HG02970 (cell line): Measurements from ENCODE around the gene IFNAR2.

Source experiments
- ATAC-seq: cut with Tn5 transposase; IDR thresholded peaks from one replicate; pipeline ENCODE4 v1.9.1; 2021; ENCODE audit warnings: mild to moderate bottlenecking, moderate library complexity, moderate number of reproducible peaks; ENCODE audit not compliant: unreplicated experiment, low FRiP score

The IFNAR2 gene

DNA sequence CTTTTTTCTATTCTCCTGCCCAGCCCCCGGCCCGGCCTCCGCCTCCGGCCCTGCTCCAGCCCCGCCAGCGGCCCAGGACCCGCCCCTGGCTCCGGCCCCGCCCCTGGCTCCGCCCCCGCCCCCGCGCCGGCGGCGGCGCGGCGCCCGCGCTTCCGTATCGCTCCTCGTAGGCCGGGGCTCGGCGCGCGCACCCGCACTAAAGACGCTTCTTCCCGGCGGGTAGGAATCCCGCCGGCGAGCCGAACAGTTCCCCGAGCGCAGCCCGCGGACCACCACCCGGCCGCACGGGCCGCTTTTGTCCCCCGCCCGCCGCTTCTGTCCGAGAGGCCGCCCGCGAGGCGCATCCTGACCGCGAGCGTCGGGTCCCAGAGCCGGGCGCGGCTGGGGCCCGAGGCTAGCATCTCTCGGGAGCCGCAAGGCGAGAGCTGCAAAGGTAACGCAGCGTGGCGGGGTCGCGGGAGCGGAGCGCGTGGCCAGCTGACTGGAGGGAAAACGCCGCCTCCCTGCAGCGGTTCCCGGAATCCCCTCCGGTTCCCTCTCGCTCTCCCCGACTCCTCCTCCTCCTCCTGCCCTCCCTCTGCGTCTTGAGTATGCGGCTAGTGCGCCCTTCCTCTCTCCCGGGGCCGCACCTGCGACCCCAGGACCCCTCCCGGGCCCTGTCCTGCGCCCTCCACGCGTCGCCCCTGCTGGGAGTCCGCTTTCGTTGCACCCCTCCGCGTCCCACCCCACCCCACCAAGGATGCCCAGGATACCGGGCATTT lies at the start of gene IFNAR2:
Gene IFNAR2, plus strand, starts transcription at position 155 of the 761 bp plus-strand sequence. CDS start 11,985 bp downstream, outside the sequence.
- ATAC-seq, result peak; percentile 63

DNA sequence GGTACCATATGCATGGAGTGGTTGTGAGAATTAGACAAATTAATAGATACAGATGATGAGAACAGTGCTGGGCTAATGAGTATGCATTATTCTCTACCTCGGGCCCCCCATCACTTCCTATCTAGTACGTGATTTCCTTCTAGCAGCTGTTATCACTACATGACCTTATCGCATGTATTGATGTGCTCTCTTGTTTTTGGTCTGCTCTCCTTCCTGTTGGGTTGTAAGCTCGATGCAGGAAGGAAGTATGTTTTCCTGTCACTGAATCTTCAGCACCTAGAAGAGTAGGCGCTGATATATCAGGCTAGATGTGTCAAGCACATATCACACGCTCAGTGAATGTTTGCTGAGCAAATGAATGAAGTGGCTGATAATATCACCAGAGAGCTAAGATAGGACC lies 43.9 kb upstream of the IFNAR2 start:
- ATAC-seq, result no peak

DNA sequence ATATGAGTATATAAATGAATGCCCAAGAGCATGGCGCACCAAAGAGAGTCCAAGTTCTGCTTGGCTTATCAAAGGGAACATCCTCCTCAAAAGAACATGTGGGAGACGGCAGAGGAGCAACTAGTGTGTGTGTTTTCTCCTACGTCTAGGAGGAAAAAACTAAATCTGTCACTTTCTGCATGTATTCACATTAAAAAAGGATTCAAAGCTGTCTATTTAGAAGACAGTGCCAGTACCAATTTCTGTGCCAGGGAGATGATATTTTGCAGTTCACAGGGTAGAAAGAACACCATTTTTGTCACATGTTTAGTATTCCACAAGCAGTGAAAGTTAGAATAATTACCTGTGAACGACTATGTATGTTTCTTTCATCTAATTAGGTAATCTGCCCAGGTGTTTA lies 42.5 kb upstream of the IFNAR2 start:
- no peak for ATAC-seq

DNA sequence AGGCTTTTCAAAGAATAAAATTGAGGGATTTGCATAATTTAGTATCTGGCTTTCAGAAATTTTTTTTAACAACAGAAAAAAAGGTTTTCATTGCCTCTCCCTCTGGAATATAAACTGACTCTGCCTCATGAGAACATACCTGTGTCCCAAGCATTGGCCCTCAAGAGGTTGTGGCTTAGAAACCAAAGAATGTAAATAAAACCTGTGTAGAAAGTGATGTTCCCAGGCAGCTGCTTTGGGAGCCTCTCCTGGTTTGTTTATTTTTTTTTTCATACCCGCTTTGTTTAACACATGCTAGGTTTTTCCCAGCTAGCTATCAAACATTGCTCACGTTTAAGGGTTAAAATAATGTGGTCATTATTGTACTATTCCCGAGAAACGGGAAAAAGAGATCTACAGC lies 40.5 kb upstream of the IFNAR2 start:
- ATAC-seq, result no peak

DNA sequence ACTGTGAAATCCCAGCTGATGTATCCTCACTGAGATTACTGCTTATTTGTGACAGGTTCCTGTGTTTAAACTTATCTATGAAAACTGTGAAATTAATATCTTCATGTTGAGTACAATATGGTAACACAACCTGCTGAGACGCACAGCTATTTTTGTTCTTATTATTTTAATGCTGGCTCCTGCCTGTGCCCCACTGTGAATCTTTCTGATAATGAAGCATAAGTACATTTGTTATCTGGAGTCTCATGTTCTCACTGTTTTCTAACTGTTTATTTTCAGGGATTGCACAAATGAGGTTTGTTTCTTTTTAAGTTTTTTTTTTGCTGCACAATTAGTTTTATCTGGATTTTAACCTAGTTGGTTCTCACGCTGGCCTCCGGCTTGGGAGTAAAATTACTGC lies 39.9 kb upstream of the IFNAR2 start:
- ATAC-seq, result no peak

DNA sequence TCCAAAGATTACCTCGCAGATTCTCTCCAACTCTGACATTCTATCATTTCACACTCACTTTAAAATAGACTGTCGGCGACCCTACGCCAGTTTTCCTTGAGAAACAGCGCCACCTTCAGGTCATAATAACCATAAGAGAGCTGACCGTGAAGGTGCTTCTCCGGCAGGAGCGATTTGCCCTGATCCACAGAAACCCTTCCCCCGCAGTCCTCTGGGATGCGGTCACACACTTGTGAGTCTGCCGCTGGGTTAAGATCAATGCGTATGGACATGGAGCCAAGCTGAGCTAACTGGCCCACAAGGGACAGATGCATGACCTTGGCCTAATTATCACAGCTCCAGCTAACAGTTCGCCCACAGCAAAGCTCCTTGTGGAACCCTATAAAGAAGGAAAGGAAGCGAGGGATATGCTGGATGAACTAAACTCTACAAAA lies 32.8 kb upstream of the IFNAR2 start:
- no peak for ATAC-seq

DNA sequence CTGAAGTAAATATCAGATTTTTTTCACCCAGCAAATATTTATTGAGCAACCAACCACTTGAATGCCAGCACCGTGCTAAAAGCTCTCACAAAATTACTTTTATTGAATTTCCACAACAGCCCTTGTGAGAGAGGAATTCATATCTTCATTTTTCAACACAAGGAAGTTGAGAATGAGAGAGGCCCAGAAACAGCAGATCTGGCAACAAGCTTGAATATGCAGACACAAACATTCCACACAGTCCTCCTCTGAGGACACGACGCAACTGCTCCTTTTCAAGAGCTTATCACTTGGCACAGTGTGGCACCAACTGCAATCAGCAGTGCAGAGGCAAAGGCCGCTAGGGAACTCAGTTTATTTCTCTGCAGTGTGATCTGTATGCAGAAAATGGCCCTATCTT lies 32.2 kb upstream of the IFNAR2 start:
- no peak for ATAC-seq

DNA sequence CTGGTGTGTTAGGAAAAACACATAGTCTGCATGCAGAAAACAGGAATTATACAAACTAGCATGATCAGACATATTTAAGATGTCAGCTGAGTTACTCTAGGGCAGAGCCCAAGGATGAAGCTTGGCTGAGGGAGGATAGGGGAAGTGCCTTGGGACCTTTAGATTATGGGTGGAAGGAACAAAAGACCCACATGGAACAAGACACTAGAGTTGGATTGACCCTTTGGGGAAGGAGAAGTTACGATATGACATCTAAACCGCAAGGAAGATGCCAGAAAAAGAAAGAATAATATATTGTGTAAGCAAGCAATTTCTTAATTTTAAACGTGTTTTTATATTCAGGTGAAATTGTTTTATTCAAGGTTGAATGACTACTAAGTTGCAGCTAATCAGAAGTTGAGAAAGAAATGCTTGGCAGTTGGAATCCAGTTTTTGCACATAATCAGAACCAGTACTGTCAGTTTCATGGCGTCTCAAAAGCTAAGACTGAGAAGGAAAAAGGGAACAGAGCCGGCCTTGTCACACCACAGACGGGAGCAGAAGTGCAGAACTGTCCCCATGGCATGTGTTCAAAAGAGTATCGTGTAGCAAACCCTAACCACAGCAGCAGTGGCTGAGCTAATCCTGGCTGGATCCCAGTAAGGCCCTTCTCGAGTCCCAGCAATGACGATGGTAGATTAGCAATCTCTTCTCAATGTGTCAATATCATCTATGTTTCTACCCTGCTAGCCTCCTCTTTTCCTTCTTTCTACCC lies 31.2 kb upstream of the IFNAR2 start:
- no peak for ATAC-seq

DNA sequence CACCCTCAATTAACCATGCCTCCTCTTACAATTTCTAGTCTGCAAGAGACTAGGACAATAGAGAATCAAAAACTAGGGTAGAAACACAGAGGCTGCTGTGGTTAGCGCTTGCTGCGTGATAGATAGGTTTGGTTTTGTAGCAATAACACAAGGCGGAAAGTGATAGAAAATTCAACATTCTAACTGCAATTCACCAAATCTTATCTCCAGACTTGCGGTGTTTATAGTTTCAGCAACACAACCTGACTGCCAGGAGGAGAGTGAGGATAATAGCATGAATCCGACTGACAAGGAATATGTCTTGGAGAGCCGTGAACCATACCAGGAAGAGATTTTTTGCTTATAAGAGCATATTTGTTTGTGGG lies 30.7 kb upstream of the IFNAR2 start:
- ATAC-seq, result no peak

DNA sequence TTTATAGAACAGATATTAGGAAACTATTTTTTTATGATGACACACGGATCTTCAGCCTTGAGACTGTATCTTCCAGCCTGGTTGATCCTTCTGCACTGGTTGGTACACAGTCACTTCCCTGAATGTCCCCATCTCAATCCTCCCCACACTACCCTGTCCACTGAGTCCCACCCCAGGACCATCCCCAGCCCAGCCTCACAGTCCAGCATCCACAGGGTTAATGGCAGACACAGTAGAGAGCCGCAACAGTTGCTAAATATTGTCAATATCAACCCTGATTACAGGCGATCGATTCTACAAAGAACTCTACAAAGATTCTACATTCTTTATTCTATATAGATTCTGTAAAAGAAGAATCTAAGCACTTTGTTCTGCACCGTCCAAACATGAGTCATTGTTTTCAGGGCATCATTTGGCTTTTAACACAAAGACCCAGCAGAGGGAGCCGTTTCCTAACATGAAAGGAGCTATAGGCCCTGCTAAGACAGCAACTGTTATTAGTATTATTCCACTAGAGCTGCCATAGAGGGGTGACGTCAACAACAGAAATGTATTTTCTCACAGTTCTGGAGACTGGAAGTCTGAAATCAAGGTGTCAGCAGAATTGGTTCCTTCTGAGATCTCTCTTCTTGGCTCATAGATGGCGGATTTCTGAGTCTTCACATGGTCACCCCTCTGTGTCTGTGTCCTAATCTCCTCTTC lies 30.1 kb upstream of the IFNAR2 start:
- peak; percentile 45 for ATAC-seq

DNA sequence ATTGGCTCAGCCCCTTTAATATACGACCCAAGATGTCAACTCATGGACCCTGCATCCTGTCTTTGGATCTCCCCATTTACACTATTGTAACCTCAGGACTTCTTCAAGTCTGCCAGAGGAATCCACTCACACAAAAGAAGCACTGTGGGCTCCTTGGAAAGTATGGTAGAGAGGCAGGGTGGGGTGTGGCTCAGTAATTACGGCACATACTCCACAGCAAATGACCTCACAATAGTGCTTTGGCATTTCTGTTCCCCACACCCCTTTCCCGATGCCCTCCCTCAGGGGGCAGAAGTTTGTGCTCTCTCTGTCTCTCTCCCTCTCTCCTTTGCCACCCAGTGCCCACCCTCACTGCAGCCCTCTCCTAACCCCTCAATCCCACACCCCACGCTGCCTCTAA lies 27.8 kb upstream of the IFNAR2 start:
- no peak for ATAC-seq

DNA sequence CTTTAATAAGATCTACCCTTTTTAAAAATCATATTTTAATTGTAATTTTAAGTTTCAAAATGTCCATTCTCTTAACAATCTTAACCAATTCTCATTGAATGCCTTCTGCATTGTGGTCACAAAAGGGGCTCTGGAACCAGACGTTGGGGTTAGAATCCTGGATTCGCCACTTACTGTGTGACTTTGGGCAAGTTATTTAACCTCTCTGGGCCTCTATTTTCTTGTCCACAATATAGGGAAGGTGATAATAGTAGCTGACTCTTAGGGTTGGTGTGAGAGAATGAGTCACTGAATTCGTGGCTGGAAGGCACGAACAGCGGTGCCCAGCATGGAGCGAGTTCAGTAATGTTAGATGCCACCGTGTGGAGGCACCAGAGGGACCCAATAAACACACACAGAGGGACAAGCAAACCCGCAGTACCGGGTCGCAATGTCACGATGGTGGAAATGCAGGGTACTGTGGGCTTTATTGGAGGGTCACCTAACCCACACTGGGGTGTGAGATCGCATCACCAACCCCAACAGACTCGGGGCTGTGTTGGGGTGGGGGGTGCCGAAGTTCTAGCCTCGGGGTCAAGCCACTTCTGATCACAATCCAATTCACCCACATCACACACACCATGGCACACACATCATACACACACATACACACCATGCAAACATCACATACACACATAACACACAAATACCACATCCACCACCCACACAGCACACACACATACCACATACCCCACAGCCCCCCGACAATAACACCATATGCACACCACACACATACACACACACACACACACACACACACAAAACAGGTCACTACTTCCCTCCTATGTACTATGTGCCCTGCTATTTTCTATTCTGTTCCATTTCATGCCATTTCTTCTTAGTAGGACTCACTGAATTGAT lies 27.0 kb upstream of the IFNAR2 start:
- no peak for ATAC-seq

DNA sequence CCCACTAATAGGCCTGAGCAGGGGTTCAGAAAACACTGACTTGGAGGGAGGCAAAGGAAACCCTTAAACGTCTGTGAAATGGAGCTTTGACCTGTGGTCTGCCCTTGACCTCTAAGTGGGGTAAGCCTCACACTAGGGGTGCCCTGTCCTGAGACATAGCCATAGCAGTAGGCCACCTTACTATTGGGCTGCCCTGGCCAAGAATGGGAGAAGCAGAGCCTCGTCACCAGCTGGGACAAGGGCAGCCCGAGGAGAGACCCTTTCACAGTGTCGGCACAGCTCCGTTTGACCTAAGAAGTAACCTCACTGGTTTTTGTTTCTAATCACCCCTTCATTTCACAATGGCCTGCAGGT lies 26.4 kb upstream of the IFNAR2 start:
- ATAC-seq, result no peak

DNA sequence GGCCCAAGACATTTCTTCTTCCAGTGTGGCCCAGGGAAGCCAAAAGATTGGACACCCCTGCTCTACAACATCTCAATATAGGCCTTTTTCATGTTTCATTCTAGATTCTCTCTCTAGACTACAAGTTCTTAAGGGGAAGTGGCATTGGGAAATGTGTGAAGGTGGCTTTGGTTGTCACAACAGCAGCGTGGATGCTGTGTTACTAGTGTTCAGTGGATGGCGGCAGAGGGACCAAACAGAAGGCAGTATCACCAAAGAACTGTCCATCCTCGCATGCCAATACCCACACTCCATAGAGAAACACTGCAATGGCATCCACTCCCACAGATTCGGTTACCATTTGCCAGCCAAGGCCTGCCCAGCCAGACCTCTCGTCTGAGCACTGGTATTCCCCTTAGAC lies 24.3 kb upstream of the IFNAR2 start:
- ATAC-seq, result no peak

DNA sequence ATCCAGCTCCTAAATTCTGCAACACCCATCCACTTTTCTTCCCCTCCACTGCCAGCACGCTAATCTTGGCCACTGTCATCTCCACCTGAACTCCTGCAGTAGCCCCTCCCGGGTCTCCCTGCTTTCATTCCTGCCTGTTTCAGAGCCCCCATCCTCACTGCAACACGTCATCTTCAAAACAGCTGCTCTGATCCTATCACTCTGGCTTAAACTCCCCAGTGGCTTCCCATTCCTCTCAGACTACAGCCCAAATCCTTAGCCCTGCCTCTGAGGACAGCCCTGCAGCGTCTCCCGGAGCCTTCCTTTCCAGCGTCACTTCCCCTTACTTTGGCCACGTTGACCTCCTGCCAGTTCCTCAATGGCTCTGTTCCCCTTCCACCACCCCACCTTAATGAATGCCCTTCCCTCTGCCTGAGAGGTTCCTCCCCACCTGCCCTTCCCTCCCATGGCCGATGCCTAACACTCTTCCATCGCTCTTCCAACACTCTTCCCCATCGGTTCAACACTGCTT lies 22.9 kb upstream of the IFNAR2 start:
- no peak for ATAC-seq

DNA sequence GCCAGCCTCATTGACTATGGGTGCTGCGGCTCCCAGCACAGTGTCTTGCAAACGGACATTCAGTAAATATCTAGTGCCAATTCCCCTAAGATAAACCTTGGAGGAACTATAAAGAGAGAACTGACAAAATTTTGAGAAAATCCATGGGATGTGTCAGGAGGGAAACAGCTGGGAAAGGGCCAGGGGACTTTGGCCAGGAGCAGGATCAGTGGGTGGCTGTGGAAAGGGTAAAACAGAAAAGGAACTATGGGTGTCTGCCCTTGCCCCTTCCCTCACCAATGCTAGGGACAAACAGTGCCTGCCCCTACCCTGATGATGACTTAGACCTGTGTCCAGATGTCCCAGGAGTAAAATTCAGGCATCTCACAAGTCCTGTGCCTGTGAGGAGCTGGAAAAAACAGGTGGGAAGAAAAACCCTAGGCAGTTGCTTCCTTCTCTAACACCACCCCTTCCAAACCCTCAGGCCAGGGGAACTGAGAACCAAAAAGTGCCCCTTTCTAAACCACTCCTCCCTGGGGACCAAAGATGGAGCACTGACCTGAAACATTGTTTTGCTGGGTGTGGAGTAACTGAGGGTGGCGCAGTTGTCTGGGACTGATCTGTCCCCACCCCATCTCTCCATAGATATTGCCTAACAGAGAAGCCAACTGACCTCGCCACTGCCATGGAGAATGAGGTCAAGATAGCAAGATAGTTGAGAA lies 22.1 kb upstream of the IFNAR2 start:
- ATAC-seq, result no peak

DNA sequence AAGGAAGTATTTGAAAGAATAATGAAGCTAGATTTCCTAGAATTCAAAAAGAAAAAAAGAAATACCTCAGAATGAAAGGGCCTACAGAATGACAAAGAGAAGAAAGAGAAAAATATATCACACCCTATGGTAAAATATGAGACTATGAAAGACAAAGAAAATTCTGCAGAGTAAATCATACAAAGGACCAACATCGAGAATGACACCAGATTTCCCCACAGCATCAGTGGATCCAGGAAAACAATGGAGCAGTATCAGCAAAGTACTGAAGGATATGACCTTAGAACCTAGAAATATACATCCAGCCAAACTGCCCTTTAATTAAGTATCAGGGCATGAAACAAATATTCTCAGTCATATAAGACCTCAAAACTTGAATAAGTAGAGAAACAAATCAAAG lies 21.2 kb upstream of the IFNAR2 start:
- ATAC-seq, result no peak

DNA sequence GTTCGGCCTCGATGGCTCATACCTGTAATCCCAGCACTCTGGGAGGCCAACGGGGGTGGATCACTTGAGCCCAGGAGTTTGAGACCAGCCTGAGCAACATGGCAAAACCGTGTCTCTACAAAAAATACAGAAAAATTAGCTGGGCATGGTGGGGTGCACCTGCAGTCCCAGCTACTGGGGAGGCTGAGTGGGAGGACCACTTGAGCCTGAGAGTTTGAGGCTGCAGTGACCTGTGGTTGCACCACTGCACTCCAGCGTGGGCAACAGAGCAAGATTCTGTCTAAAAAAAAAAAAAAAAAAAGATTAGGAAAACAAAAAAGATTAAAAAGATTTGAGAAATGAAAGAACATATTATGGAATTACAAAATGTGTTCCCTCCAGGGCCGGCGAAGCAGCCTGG lies 18.4 kb upstream of the IFNAR2 start:
- no peak for ATAC-seq

DNA sequence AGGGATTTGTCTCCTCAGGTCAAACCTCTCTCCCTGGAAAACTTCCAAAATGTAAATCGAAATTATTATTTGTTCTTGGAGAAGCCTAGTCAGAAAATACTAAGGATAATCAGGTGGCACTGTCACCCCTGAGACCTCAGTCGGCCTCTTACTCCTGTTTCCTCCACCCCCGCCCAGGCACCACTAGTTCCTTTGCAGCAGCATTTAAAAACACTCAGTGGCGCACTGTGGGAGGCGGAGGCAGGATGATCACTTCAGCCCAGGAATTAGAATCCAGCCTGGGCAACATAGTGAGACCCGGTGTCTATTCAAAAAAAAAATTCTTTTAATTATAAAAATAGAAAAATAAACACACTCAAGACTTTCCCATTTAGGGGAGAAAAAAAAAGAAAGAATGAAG lies 18.0 kb upstream of the IFNAR2 start:
- ATAC-seq, result no peak
